Natural killer cell (primary cell): ENCODE results near the gene C1orf159. TPM values are rescaled to one million over a fixed set of nuclear protein-coding genes. Genes with fewer than 3 reads are reported as not detected.

Experiments used
- ATAC-seq, 3 donors: fragments of 150-1000 bp in 2 of 3; fragments of 200-7000 bp in 1 of 3; cut with Tn5 transposase; 1 replicate in 1 of 3; 2 replicates in 2 of 3; pipeline ENCODE4 v1.10.0; 2021; ENCODE audit warnings: mild to moderate bottlenecking in 2 of 3, moderate library complexity in 2 of 3
- DNase-seq, 2 donors: peaks; one replicate each; pipeline versions ENCODE4 v3.0.0 to v3.0.0-alpha.2; 2013 to 2021; ENCODE audit warnings: mixed read lengths in 1 of 2
- H3K27ac ChIP-seq: one replicate; pipeline ENCODE4 v1.5.1; 2013; ENCODE audit warnings: mild to moderate bottlenecking, low read length
- H3K27me3 ChIP-seq: one replicate; pipeline ENCODE4 v1.6.1; 2013; ENCODE audit warnings: low read length; ENCODE audit not compliant: control insufficient read depth, insufficient read depth
- H3K36me3 ChIP-seq: one replicate; pipeline ENCODE4 v1.6.1; 2013; ENCODE audit warnings: low read length; ENCODE audit not compliant: control insufficient read depth, insufficient read depth
- H3K4me1 ChIP-seq: one replicate; pipeline ENCODE4 v1.6.1; 2013; ENCODE audit warnings: low read length; ENCODE audit not compliant: control insufficient read depth, insufficient read depth
- H3K4me3 ChIP-seq: one replicate; pipeline ENCODE4 v1.5.1; 2013; ENCODE audit warnings: low read length
- H3K9me3 ChIP-seq: one replicate; pipeline ENCODE4 v1.6.1; 2013; ENCODE audit warnings: low read length; ENCODE audit not compliant: control insufficient read depth, insufficient read depth
- H3K27ac Mint-ChIP-seq, 2 donors: one replicate each; pipeline ENCODE4 v1.8.0; 2022; ENCODE audit warnings: mild to moderate bottlenecking in 2 of 2, mixed read lengths in 2 of 2, moderate library complexity in 1 of 2
- H3K27me3 Mint-ChIP-seq, 2 donors: one replicate each; pipeline ENCODE4 v1.8.0; 2022; ENCODE audit warnings: low read depth in 2 of 2, mixed read lengths in 2 of 2
- H3K36me3 Mint-ChIP-seq: one replicate; pipeline ENCODE4 v1.8.0; 2022; ENCODE audit warnings: mixed read lengths
- H3K4me1 Mint-ChIP-seq, 2 donors: one replicate each; pipeline ENCODE4 v1.8.0; 2022; ENCODE audit warnings: mixed read lengths in 2 of 2
- H3K4me3 Mint-ChIP-seq: one replicate; pipeline ENCODE4 v1.8.0; 2022; ENCODE audit warnings: mild to moderate bottlenecking, moderate library complexity, mixed read lengths
- H3K9me3 Mint-ChIP-seq, 2 donors: one replicate each; pipeline ENCODE4 v1.8.0; 2022; ENCODE audit warnings: mixed read lengths in 2 of 2
- WGBS: methylation state at CpG from one replicate; pipeline ENCODE4 v1.1.7; 2013; ENCODE audit warnings: missing lambda C conversion rate; ENCODE audit not compliant: insufficient coverage; 5-methylcytosine and 5-hydroxymethylcytosine counted together
- intact Hi-C: fragments of 100-400 bp; cut with micrococcal nuclease; formaldehyde crosslinking; loops from one replicate; pipeline ENCODE4 v1.14.2; 2022
- total RNA-seq, 4 donors: library from RNA; stranded (reverse); fragments of 120-200 nt in 1 of 4; gene quantifications; one replicate each; pipeline versions ENCODE4 v1.2.3 to v1.2.4, GENCODE V29; 2013 to 2022
- TF ChIP-seq, protein P1 (sequence below): fragments of 200-600 bp; IDR thresholded peaks from one replicate; pipeline ENCODE4 v1.8.0; 2022; ENCODE audit warnings: antibody characterized with exemption

Gene C1orf159
- total RNA-seq, 3 donors from 2014 or later (not counting 1 experiment from before 2014, with no cell fraction given): 19.6 to 25.1 (median 21.5) TPM

DNA sequence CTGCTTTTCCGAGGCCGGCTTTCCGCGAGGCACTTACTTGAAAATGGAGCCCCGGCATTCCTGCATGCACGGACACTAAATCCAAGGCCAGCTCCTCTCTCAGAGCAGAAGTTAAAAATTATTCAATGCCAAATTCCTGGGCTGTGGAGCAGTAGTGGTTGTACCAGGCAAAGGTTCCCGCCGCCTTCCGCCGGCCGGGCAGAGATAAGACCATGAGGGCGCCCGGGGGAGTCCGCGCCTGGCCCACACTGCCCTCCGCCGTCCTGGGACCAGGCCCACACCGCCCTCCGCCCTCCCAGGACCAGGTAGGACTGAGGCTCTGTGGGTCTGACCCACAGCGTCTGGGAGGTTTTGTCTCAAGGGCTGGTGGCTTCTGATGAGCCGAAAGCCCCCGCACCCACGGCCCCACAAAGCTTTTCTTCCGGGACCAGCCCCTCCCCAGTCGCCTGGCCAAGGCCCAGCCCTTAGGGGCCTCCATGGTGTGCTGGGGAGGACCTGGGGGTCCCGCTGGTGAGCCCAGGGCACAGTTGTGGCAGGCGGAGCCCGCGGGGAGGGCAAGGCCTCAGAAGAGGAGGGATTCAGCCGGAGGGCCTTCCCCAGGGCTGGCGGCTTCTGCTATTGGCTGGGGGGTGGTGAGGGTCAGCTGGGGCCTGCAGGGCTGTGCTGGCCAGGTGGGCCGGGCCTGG lies 12.7 kb upstream of the C1orf159 start:
- Histone ChIP-seq H3K36me3 (no peaks in the 10 kb centered on the region), H3K4me3 (no peak overlapping the region), H3K27me3 (no peaks in the 10 kb centered on the region), H3K27ac (no peak overlapping the region), H3K9me3 (no peaks in the 10 kb centered on the region), H3K4me1 (no peaks in the 10 kb centered on the region)
- WGBS: 90% methylated on average over 32 of the region's 32 CpGs
- no peak overlapping the region for H3K27ac Mint-ChIP-seq
- no peaks in the 10 kb centered on the region for H3K9me3 Mint-ChIP-seq
- no peaks in the 10 kb centered on the region for H3K27me3 Mint-ChIP-seq
- intact Hi-C loops: no loop called here
- peaks cover 5 to 6% of the 10 kb centered on the region in 2 donors for H3K4me1 Mint-ChIP-seq
- DNase-seq (no peak), ATAC-seq (no peak)
- H3K4me3 Mint-ChIP-seq: no peak overlapping the region
- no peaks in the 10 kb centered on the region for H3K36me3 Mint-ChIP-seq
- TF ChIP-seq, protein P1, sequence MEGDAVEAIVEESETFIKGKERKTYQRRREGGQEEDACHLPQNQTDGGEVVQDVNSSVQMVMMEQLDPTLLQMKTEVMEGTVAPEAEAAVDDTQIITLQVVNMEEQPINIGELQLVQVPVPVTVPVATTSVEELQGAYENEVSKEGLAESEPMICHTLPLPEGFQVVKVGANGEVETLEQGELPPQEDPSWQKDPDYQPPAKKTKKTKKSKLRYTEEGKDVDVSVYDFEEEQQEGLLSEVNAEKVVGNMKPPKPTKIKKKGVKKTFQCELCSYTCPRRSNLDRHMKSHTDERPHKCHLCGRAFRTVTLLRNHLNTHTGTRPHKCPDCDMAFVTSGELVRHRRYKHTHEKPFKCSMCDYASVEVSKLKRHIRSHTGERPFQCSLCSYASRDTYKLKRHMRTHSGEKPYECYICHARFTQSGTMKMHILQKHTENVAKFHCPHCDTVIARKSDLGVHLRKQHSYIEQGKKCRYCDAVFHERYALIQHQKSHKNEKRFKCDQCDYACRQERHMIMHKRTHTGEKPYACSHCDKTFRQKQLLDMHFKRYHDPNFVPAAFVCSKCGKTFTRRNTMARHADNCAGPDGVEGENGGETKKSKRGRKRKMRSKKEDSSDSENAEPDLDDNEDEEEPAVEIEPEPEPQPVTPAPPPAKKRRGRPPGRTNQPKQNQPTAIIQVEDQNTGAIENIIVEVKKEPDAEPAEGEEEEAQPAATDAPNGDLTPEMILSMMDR: no peak

DNA sequence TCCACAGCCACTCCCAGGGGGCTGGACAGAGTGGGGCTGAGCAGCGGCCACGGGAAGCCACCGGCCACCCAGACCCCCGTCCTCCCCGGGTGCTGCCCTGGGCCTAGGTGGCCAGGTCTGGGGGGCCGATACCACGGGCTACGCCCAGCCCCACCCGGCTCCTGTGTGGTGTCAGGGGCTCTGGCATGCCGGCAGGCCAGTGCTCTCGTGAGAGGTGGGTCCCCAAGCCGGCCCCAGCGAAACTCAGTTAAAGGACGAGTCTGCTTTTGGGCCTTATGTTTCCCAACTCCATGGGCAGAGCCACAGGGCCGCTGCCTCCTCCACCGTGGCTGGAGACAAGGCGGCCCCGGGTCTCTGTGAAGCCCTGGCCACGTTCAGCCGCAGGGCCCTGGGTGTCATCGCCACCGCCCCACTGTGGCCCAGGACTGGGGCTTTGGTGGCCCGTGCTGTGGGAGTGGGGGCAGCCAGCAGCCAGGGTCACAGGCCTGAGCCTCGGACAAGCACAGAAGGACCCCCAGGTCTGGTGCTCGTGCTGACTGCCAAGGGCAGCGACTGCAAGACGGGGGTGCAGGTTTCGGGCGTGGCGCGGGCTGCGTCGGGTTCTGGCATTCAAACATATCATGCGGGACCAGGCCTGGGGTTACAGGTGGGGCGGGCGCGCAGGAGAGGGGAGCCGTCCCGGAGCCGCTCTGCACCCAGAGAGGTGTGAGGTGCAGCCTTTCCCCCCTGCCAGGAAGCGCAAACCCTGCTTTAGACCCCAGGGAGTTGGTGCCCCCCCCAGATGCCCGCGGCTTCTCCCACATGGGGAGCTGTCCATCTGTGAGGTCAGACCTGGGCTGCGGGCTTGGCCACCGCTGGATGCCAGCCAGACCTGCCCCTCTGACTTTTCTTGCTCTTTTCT lies 11.9 kb upstream of the C1orf159 start:
- Histone ChIP-seq H3K27me3 (no peaks in the 10 kb centered on the region), H3K9me3 (no peaks in the 10 kb centered on the region), H3K4me1 (peaks cover 1% of the 10 kb centered on the region), H3K36me3 (no peaks in the 10 kb centered on the region), H3K27ac (no peak overlapping the region), H3K4me3 (no peak overlapping the region)
- Mint-ChIP-seq H3K4me3 (no peak overlapping the region), H3K9me3 (no peaks in the 10 kb centered on the region), H3K4me1 (peaks cover 9 to 10% of the 10 kb centered on the region in 2 donors), H3K27me3 (no peaks in the 10 kb centered on the region), H3K27ac (no peak overlapping the region), H3K36me3 (no peaks in the 10 kb centered on the region)
- intact Hi-C loops: no loop called here
- ATAC-seq (no peak), DNase-seq (no peak)
- TF ChIP-seq, protein P1: no peak
- 89% methylated on average over 45 of the region's 45 CpGs for WGBS

DNA sequence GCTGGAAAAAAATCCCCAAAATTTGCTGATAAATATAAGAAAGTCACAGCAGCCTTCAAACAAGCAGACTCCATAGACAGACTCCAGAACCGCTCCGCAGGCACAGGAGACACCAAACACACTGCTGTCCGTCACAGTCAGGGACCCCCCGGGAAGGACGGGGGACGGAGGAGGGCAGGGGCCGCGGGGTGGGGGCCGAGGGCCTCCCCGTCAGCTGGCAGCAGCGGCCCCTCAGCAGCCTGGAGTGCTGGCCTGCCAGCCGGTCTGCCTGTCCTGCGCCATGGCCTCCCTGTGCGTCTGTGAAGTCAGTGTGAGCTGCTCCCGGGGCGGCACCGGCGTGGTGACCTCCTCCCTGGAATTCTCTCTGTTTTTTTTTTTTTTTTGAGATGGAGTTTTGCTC lies 10.1 kb upstream of the C1orf159 start:
- 94% methylated on average over 18 of the region's 18 CpGs for WGBS

More for the DNA sequence above, 10.1 kb upstream of the C1orf159 start:
- peaks cover 13% of the 10 kb centered on the region for H3K4me1 ChIP-seq
- ATAC-seq: no peak
- no peak overlapping the region for H3K27ac ChIP-seq
- Mint-ChIP-seq H3K9me3 (no peaks in the 10 kb centered on the region), H3K4me1 (peaks cover 10 to 15% of the 10 kb centered on the region in 2 donors), H3K4me3 (no peak overlapping the region), H3K27me3 (no peaks in the 10 kb centered on the region), H3K36me3 (no peaks in the 10 kb centered on the region), H3K27ac (no peak overlapping the region)
- intact Hi-C loops: no loop called here
- no peaks in the 10 kb centered on the region for H3K9me3 ChIP-seq
- no peak for DNase-seq
- TF ChIP-seq, protein P1: no peak
- H3K27me3 ChIP-seq: no peaks in the 10 kb centered on the region
- H3K36me3 ChIP-seq: no peaks in the 10 kb centered on the region
- no peak overlapping the region for H3K4me3 ChIP-seq
